B cell (primary cell): ENCODE measurements around the gene EPB41L2. TPM values are rescaled to one million over a fixed set of nuclear protein-coding genes. Genes with fewer than 3 reads are reported as not detected.

Experiments
- ATAC-seq: fragments of 200-7000 bp; cut with Tn5 transposase; one replicate; pipeline ENCODE4 v1.10.0; 2021; ENCODE audit warnings: low read depth, mild to moderate bottlenecking, moderate number of reproducible peaks, moderate library complexity
- CTCF ChIA-PET: fragments of 350-600 bp; sonication (Branson Sonifier 250); formaldehyde crosslinking; loops from one replicate; lab custom pipeline; 2021; ENCODE audit warnings: antibody characterized with exemption, inconsistent platforms; lab: Charles Lee
- POLR2A ChIA-PET: fragments of 350-600 bp; sonication (Branson Sonifier 250); formaldehyde crosslinking; loops from one replicate; lab custom pipeline; 2021; ENCODE audit warnings: antibody characterized with exemption; lab: Charles Lee
- DNase-seq: peaks from one replicate; pipeline ENCODE4 v3.0.0; 2013
- H2AFZ ChIP-seq: 2 replicates; pipeline ENCODE4 v1.6.1; 2012; ENCODE audit warnings: mild to moderate bottlenecking, low read depth, low read length; ENCODE audit not compliant: insufficient read depth, poor library complexity, severe bottlenecking
- H3K27ac ChIP-seq, 2 donors: 1 replicate in 1 of 2; 2 replicates in 1 of 2; pipeline ENCODE4 v1.5.1; 2012 to 2013; ENCODE audit warnings: low read length in 2 of 2, mild to moderate bottlenecking in 2 of 2, moderate library complexity in 1 of 2
- H3K27me3 ChIP-seq, 4 experiments: fragments of 200-600 bp in 1 of 4; sonication (generic) in 1 of 4; replicated peaks in 1 of 4; 1 replicate in 2 of 4; 2 replicates in 2 of 4; pipeline versions ENCODE4 v1.6.1 to v1.7.0; 2013 to 2016; ENCODE audit warnings: low read length in 3 of 4, mild to moderate bottlenecking in 2 of 4, mixed read lengths in 1 of 4, moderate library complexity in 1 of 4; ENCODE audit not compliant: insufficient read depth in 4 of 4, control insufficient read depth in 3 of 4; ENCODE audit errors: control extremely low read depth in 1 of 4
- H3K36me3 ChIP-seq, 2 experiments: replicated peaks in 1 of 2; 1 replicate in 1 of 2; 2 replicates in 1 of 2; pipeline versions ENCODE4 v1.6.1 to v1.7.1; 2013; ENCODE audit warnings: low read length in 1 of 2; ENCODE audit not compliant: insufficient read depth in 2 of 2, control insufficient read depth in 1 of 2; ENCODE audit errors: control extremely low read depth in 1 of 2, extremely low read depth in 1 of 2
- H3K4me1 ChIP-seq, 2 donors: fragments of 200-600 bp in 1 of 2; sonication (generic) in 1 of 2; 1 replicate in 1 of 2; 2 replicates in 1 of 2; pipeline versions ENCODE4 v1.5.1 to v1.6.1; 2013 to 2017; ENCODE audit warnings: low read length in 2 of 2; ENCODE audit not compliant: control insufficient read depth in 2 of 2, insufficient read depth in 2 of 2
- H3K4me2 ChIP-seq: replicated peaks from 2 replicates; pipeline ENCODE3; 2012; ENCODE audit warnings: mild to moderate bottlenecking, low read depth, low read length; ENCODE audit not compliant: poor library complexity, severe bottlenecking
- H3K4me3 ChIP-seq, 5 experiments: fragments of 200-600 bp in 1 of 5; sonication (generic) in 1 of 5; 1 replicate in 3 of 5; 2 replicates in 2 of 5; pipeline versions ENCODE4 v1.5.1 to v1.7.0; 2011 to 2016; ENCODE audit warnings: low read length in 4 of 5, mild to moderate bottlenecking in 4 of 5, low read depth in 2 of 5, control low read depth in 1 of 5, moderate library complexity in 1 of 5; ENCODE audit not compliant: insufficient read depth in 1 of 5; ENCODE audit errors: control extremely low read depth in 1 of 5, extremely low read depth in 1 of 5
- H3K79me2 ChIP-seq: fragments of 200-600 bp; sonication (generic); one replicate; pipeline ENCODE4 v1.6.0; 2016; ENCODE audit warnings: low read length; ENCODE audit not compliant: control insufficient read depth, insufficient read depth
- H3K9ac ChIP-seq: fragments of 200-600 bp; sonication (generic); 2 replicates; pipeline ENCODE4 v1.6.1; 2017; ENCODE audit warnings: mild to moderate bottlenecking, low read length, moderate library complexity
- H3K9me3 ChIP-seq, 3 donors: one replicate each; pipeline versions ENCODE4 v1.6.1 to v1.7.1; 2013; ENCODE audit warnings: low read length in 2 of 3; ENCODE audit not compliant: control insufficient read depth in 2 of 3, insufficient read depth in 1 of 3; ENCODE audit errors: control extremely low read depth in 1 of 3
- H4K20me1 ChIP-seq: 2 replicates; pipeline ENCODE4 v1.6.0; 2012; ENCODE audit warnings: mild to moderate bottlenecking, low read length; ENCODE audit not compliant: insufficient read depth, control insufficient read depth, poor library complexity, severe bottlenecking
- H3K27ac Mint-ChIP-seq: one replicate; pipeline ENCODE4 v1.8.0; 2021; ENCODE audit warnings: mixed read lengths
- H3K27me3 Mint-ChIP-seq: one replicate; pipeline ENCODE4 v1.8.0; 2021; ENCODE audit warnings: mixed read lengths
- H3K4me1 Mint-ChIP-seq: one replicate; pipeline ENCODE4 v1.8.0; 2021; ENCODE audit warnings: mixed read lengths
- H3K4me3 Mint-ChIP-seq: one replicate; pipeline ENCODE4 v1.8.0; 2021; ENCODE audit warnings: mixed read lengths
- H3K9me3 Mint-ChIP-seq: one replicate; pipeline ENCODE4 v1.8.0; 2022; ENCODE audit warnings: mixed read lengths; ENCODE audit not compliant: insufficient read depth
- CTCF ChIP-seq: fragments of 200-600 bp; IDR thresholded peaks from one replicate; pipeline ENCODE4 v1.8.0; 2022; ENCODE audit warnings: antibody characterized with exemption, mild to moderate bottlenecking
- EZH2 ChIP-seq: IDR thresholded peaks from 2 replicates; pipeline ENCODE4 v1.6.1; 2012; ENCODE audit warnings: borderline replicate concordance, low read depth, mild to moderate bottlenecking, moderate library complexity, low read length; ENCODE audit not compliant: insufficient read depth, poor library complexity, severe bottlenecking
- WGBS: methylation state at CpG from one replicate; pipeline ENCODE4 v1.1.5; 2013; ENCODE audit warnings: missing lambda C conversion rate; ENCODE audit not compliant: insufficient coverage; 5-methylcytosine and 5-hydroxymethylcytosine counted together
- intact Hi-C: fragments of 100-400 bp; cut with micrococcal nuclease; formaldehyde crosslinking; loops from one replicate; pipeline ENCODE4 v1.10.0; 2022
- polyA plus RNA-seq: library from polyadenylated mRNA; depleted of rRNA; stranded (reverse); fragments of >200 nt; gene quantifications from 2 replicates; pipeline ENCODE4 v1.2.3, GENCODE V29; 2012
- total RNA-seq, 2 donors: library from RNA; stranded (reverse); fragments of 120-200 nt in 1 of 2; gene quantifications; 1 replicate in 1 of 2; 2 replicates in 1 of 2; pipeline versions ENCODE4 v1.2.3 to v1.2.4, GENCODE V29; 2013 to 2022

Gene EPB41L2
- total and polyA plus RNA-seq, 2 donors (not counting 1 experiment from before 2014, with no cell fraction given) = 17.8 to 61.0 TPM

DNA sequence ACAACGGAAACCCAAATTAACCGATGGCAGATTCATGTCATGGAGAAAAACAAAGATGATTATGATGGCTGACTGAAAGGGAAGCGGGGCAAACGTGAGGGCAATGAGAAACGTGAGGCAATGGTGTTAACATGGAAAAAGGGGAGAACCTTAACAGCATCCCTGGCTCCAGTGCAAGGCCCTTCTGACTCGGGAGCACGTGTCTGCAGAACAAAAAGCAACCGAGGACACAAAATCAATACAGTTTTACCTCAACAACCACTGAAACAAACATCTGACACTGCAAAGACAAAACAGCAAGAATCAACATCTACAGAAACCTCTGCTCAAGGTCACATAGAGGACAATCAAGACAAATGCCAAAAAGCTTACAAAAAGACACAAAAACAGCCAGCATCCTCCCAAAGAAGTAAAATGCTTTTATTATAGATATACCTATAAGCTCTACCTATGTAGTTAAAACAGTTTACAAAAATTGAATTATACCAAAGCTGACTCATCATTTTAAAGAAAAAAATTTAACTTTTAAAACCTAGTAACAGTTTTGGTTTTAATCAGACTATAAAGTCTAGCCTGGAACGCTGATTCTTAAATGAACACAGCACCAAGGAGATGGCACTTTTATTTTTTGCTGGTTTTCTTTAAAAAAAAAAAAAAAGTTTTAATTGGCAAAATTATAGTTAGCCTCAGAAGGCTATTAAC is 192.7 kb downstream of the EPB41L2 start:
- no peak for ATAC-seq

More for the DNA sequence above, 192.7 kb downstream of the EPB41L2 start:
- intact Hi-C loops = loop anchor here (5.0 to 10.0 kb wide), 2 partner anchors 833 to 1276 kb away; no protein-coding TSS in a partner anchor
- Mint-ChIP-seq H3K9me3 (no peaks in the 10 kb centered on the region), H3K27ac (no peak overlapping the region), H3K4me3 (no peak overlapping the region), H3K4me1 (no peaks in the 10 kb centered on the region), H3K27me3 (no peaks in the 10 kb centered on the region)
- Histone ChIP-seq H3K4me3 (no peak overlapping the region), H4K20me1 (no peaks in the 10 kb centered on the region), H3K9ac (no peak overlapping the region), H3K27me3 (no peaks in the 10 kb centered on the region), H3K36me3 (peaks cover 2 to 6% of the 10 kb centered on the region in 2 experiments), H2AFZ (no peak overlapping the region), H3K27ac (no peak overlapping the region), H3K4me2 (no peak overlapping the region), H3K4me1 (no peaks in the 10 kb centered on the region), H3K9me3 (no peaks in the 10 kb centered on the region), H3K79me2 (no peaks in the 10 kb centered on the region)
- WGBS = 90% methylated on average over 5 of the region's 9 CpGs
- TF ChIP-seq EZH2 (no peak), CTCF (no peak)
- no peak for DNase-seq
- POLR2A ChIA-PET = no interaction called here
- CTCF ChIA-PET = interaction anchor here (0.7 to 5.5 kb wide), 15 partner anchors 10 to 1371 kb away, joined by 3 to 37 read pairs (median 7); no protein-coding TSS in a partner anchor
